Kidney epithelial cell (primary cell): ENCODE measurements around the gene CLSTN1. TPM values are rescaled to one million over a fixed set of nuclear protein-coding genes. Genes with fewer than 3 reads are reported as not detected.

Experiments
- DNase-seq: peaks from one replicate; pipeline ENCODE4 v3.0.0-alpha.2; 2010; ENCODE audit warnings: low read depth
- H3K27me3 ChIP-seq: 2 replicates; pipeline ENCODE4 v1.6.0; 2011; ENCODE audit warnings: low read length; ENCODE audit not compliant: control insufficient read depth, insufficient read depth
- H3K36me3 ChIP-seq: 2 replicates; pipeline ENCODE4 v1.5.1; 2011; ENCODE audit warnings: low read length; ENCODE audit not compliant: control insufficient read depth, insufficient read depth
- H3K4me3 ChIP-seq: 2 replicates; pipeline ENCODE4 v1.5.1; 2011; ENCODE audit warnings: low read depth, mild to moderate bottlenecking, control low read depth, low read length
- CTCF ChIP-seq: IDR thresholded peaks from 2 replicates; pipeline ENCODE4 v1.5.1; 2011; ENCODE audit warnings: mild to moderate bottlenecking, moderate library complexity, low read length, control low read depth, inconsistent platforms; ENCODE audit not compliant: insufficient read depth, poor library complexity, severe bottlenecking
- total RNA-seq: library from RNA; depleted of rRNA; stranded (reverse); fragments of >200 nt; gene quantifications from 2 replicates; pipeline ENCODE4 v1.2.3, GENCODE V29; 2015

CLSTN1 gene
- total RNA-seq, 1 donor from 2014 or later = 115 TPM

DNA sequence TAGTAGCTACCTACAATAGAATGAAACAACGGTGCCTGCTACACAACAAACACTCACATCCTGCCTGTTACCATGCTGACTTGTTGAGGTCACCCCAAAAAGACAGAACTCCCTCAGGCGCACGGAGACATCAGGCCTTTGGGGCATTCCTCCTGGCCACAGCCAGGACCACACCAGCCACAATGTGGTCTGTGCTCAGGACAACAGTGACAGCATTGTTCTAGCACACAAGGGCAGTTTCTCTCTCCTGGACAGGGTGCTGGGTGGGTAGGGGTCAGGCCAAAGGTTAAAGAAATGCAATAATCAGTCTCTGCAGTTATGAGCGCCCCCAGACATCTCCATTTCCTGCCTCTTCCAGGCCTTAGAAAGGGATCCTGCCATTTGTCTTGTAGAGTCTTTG lies 46.8 kb upstream of the CLSTN1 start:
- DNase-seq = no peak
- Histone ChIP-seq H3K27me3 (no peaks in the 10 kb centered on the region), H3K36me3 (peaks cover 2% of the 10 kb centered on the region), H3K4me3 (no peak overlapping the region)
- TF ChIP-seq CTCF = no peak

- DNase-seq = no peak
- no peak for TF ChIP-seq CTCF
- no peaks in the 10 kb centered on the region for H3K27me3 ChIP-seq
- no peak overlapping the region for H3K4me3 ChIP-seq
- peaks cover 2% of the 10 kb centered on the region for H3K36me3 ChIP-seq
These were observed 46.1 kb upstream of the CLSTN1 start for GRCh38 chr1:9869831-9870251.

DNA sequence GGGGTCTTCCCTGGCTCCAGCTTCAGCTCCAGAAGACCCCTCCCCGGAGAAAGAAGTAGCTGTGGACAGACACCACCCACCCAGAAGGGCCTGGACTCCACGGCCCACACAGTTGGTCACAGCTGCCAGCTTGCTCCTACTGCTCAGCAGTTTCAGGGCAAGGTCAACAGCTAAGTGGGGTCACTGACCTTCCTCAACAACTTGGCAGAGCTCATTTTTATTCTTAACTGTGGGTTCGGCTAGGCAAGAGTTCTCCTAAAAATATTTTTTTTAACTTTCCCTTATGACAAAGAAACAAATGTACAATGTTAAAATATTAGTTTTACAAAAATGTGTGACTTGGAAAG lies 44.5 kb upstream of the CLSTN1 start:
- Histone ChIP-seq H3K4me3 (no peak overlapping the region), H3K36me3 (peaks cover 3% of the 10 kb centered on the region), H3K27me3 (no peaks in the 10 kb centered on the region)
- DNase-seq = no peak
- no peak for TF ChIP-seq CTCF

GRCh38 chr1:9867408-9868243 lies 43.9 kb upstream of the CLSTN1 start:
- Histone ChIP-seq H3K36me3 (peaks cover 3% of the 10 kb centered on the region), H3K27me3 (no peaks in the 10 kb centered on the region), H3K4me3 (no peak overlapping the region)
- TF ChIP-seq CTCF = peak; percentile 98
- no peak for DNase-seq

GRCh38 chr1:9866836-9867235 lies 43.1 kb upstream of the CLSTN1 start:
- no peak for DNase-seq
- Histone ChIP-seq H3K4me3 (no peak overlapping the region), H3K27me3 (no peaks in the 10 kb centered on the region), H3K36me3 (peaks cover 3% of the 10 kb centered on the region)
- no peak for TF ChIP-seq CTCF

- no peak for DNase-seq
- Histone ChIP-seq H3K4me3 (no peak overlapping the region), H3K27me3 (no peaks in the 10 kb centered on the region), H3K36me3 (peaks cover 3% of the 10 kb centered on the region)
- TF ChIP-seq CTCF = no peak
These were observed 42.0 kb upstream of the CLSTN1 start for GRCh38 chr1:9865724-9866123.
